ENCODE results near the gene SLX4IP.

GRCh38 chr20:10571313-10571815, 136.3 kb downstream of the SLX4IP start:
- TF ChIP-seq RAD21 (IDR thresholded peaks at IDR 0.05; ENCODE audit: low read depth) (no peak), CREB1 (IDR thresholded peaks at IDR 0.05; ENCODE audit: low read depth) (no peak), CEBPB (IDR thresholded peaks at IDR 0.05) (no peak), EP300 (IDR thresholded peaks at IDR 0.05; ENCODE audit: borderline replicate concordance) (no peak), USF1 (IDR thresholded peaks at IDR 0.05) (no peak), YY1 (IDR thresholded peaks at IDR 0.05; ENCODE audit: low read depth) (no peak), TCF12 (IDR thresholded peaks at IDR 0.05; ENCODE audit: low read depth) (no peak), REST (IDR thresholded peaks at IDR 0.05; ENCODE audit: low read depth) (no peak)
